ENCODE data around the gene KCNIP1. TPM values are rescaled to one million over a fixed set of nuclear protein-coding genes. Genes with fewer than 3 reads are reported as not detected.

Gene KCNIP1
- total and polyA plus RNA-seq, 9 of the 15 experiments (the other 6 are each of a cell fraction or from before 2014, with no cell fraction given) = not detected

- TF ChIP-seq ARID4B (CRISPR knock-in tag; IDR thresholded peaks at IDR 0.05) (no peak), ZNF239 (CRISPR knock-in tag; IDR thresholded peaks at IDR 0.05) (no peak)
Observed at GRCh38 chr5:170513856-170514525, 10.2 kb downstream of the KCNIP1 start (continued).

GRCh38 chr5:170517411-170517810, 13.6 kb downstream of the KCNIP1 start:
- ChIA-PET CTCF (ENCODE audit: low intra/inter-chr PET ratio) (no interaction called here), POLR2A (no interaction called here)
- Histone ChIP-seq H3K79me2 (ENCODE audit: control insufficient read depth, insufficient read depth, low read length) (no peaks in the 10 kb centered on the region), H3K9me3 (replicated peaks; ENCODE audit: control insufficient read depth, insufficient read depth, low read depth, low read length) (no peaks in the 10 kb centered on the region), H3K36me3 (ENCODE audit: control insufficient read depth, insufficient read depth, low read length) (no peaks in the 10 kb centered on the region), H3K9ac (ENCODE audit: insufficient read depth in 1 of 2, low read depth in 2 of 2, low read length in 2 of 2) (no peak overlapping the region), H4K20me1 (replicated peaks; ENCODE audit: control insufficient read depth, insufficient read depth, low read length) (no peaks in the 10 kb centered on the region), H3K27me3 (ENCODE audit: control insufficient read depth in 2 of 2, insufficient read depth in 2 of 2, low read length in 2 of 2) (peaks cover 0 to 12% of the 10 kb centered on the region in 2 experiments; a peak in 2 of 5 replicates), H3K4me2 (ENCODE audit: insufficient read depth, low read length) (no peak overlapping the region), H3K4me3 (no peak overlapping the region), H2AFZ (ENCODE audit: low read depth, low read length) (no peak overlapping the region), H3K9me1 (ENCODE audit: control insufficient read depth, insufficient read depth, low read length) (no peaks in the 10 kb centered on the region), H3K27ac (ENCODE audit: extremely low read depth, low read depth, low read length) (no peak overlapping the region), H3K4me1 (replicated peaks in 1 of 2; ENCODE audit: control insufficient read depth in 2 of 2, insufficient read depth in 2 of 2, low read length in 2 of 2) (no peaks in the 10 kb centered on the region)
- DNase-seq (ENCODE audit: extremely low read depth in 1 of 4, low spot score in 3 of 4) = no peak
- no peak for ATAC-seq
- no TSS peak for BruUV-seq (replicated peaks)
- in situ Hi-C loops (cut with MboI) = no loop called here
- intact Hi-C loops (cut with micrococcal nuclease) = no loop called here
- 0% methylated on average over 2 of the region's 2 CpGs for WGBS (ENCODE audit: insufficient coverage, low coverage, missing lambda C conversion rate)
- FAIRE-seq = no peak
- TF ChIP-seq TFE3 (CRISPR knock-in tag; IDR thresholded peaks at IDR 0.05) (no peak), TSHZ1 (CRISPR knock-in tag; IDR thresholded peaks at IDR 0.05) (no peak), HINFP (tag; conservative IDR thresholded peaks at IDR 0.05; ENCODE audit: low read depth) (no peak), KHSRP (IDR thresholded peaks at IDR 0.05) (no peak), OTX1 (CRISPR knock-in tag; IDR thresholded peaks at IDR 0.05) (no peak), DLX4 (CRISPR knock-in tag; IDR thresholded peaks at IDR 0.05) (no peak)
